Omental fat pad (tissue), 4 donors: ENCODE data around the gene DDAH2. TPM values are rescaled to one million over a fixed set of nuclear protein-coding genes. Genes with fewer than 3 reads are reported as not detected.
A peak's percentile ranks its signal among the peaks of the same experiment; 100 is the strongest.

ENCODE experiments used
- ATAC-seq: fragments of 150-250 bp; one replicate; pipeline ENCODE4 v1.9.1; 2016; ENCODE audit warnings: mild to moderate bottlenecking, moderate library complexity; ENCODE audit not compliant: low FRiP score
- DNase-seq: peaks from one replicate; pipeline ENCODE4 v3.0.0-alpha.2; 2019; ENCODE audit warnings: low spot score
- CTCF ChIP-seq, 3 donors: fragments of 450-650 bp; IDR thresholded peaks; one replicate each; pipeline ENCODE4 v1.5.1; 2016 to 2017; ENCODE audit warnings: antibody characterized with exemption in 3 of 3, mild to moderate bottlenecking in 3 of 3, moderate library complexity in 2 of 3
- total RNA-seq, 4 donors: library from RNA; depleted of rRNA; stranded (reverse); fragments of >200 nt; gene quantifications; one replicate each; pipeline ENCODE4 v1.1.0, GENCODE V29; 2016

The DDAH2 gene
- total RNA-seq, 4 donors from 2014 or later, result 103 to 148 (median 115) TPM

DNA sequence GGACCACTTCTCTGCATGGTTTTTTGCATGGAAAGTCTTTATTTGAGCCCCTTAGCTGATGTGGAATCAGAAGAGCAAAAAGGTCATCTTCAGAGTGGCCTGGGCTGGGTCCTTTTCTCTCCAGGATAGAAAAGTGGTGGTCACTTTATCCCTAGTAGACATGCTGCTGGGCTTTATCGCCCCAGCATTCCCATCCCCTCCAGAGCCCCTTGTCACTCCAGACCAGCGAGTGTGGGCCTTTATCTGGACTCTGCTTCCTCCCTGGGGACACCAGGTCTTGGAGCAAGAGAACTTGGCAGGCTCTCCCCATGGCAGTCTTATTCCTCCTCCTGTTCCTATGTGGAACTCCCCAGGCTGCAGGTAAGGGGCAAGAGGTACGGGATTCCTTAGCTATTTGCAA, 22.5 kb downstream of the DDAH2 start, which contains the start of gene LY6G6F:
LY6G6F (plus strand) TSS at position 268 of the 400 bp plus-strand sequence; CDS start at position 309, 41 bp downstream.
- ATAC-seq, result no peak
- DNase-seq, result no peak
- TF ChIP-seq CTCF (IDR thresholded peaks at IDR 0.05), result no peak

DNA sequence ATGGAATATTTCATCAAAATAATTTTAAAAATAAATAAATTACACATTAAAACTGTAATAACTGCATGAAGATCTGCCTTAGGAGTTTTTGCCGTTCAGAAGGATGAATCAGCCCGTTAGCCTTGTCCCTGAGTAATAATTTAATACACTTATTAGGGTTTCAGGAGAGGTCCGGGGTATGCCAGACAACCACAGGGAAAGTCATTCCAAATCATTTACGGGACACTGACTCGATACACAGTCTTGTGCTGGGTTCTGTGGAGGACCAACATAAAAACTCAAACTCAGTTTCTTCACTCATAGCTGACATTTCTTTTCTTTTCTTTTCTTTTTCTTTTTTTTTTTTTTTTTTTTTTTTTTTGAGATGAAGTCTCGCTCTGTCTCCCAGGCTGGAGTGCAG, 23.2 kb downstream of the DDAH2 start:
- ATAC-seq, result no peak

GRCh38 chr6:31702819-31703716, 26.0 kb downstream of the DDAH2 start, which contains the start of gene ABHD16A:
TSS of gene ABHD16A (minus strand) at chr6:31703324. CDS start at chr6:31703281, 43 bp downstream.
- ATAC-seq (peak; percentile 97), DNase-seq (peak; percentile 96)
- no peak for TF ChIP-seq CTCF (IDR thresholded peaks at IDR 0.05)

More for the DNA sequence above, 23.2 kb downstream of the DDAH2 start:
- no peak for TF ChIP-seq CTCF (IDR thresholded peaks at IDR 0.05)
- DNase-seq, result no peak

DNA sequence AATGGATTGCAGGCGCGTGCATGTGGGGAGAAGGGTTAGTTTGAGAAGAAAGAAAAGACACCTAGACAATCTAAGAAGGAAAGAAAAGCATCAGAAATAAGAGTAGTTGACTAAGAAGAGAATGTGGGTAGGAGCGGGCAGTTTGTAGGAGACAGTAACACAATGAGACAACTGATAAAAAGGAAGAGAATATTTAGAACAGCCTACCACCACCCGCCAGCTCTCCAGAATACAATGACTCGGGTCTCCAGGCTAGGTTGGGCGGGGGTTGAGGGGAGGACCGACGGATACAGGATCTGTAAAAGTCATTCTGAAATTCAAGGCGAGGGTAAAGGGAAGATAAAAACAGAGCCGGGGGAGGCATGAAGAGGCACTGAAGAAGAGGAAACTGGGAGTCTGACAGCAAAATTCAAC, 26.7 kb downstream of the DDAH2 start:
- ATAC-seq, result no peak
- no peak for TF ChIP-seq CTCF (IDR thresholded peaks at IDR 0.05)
- no peak for DNase-seq

DNA sequence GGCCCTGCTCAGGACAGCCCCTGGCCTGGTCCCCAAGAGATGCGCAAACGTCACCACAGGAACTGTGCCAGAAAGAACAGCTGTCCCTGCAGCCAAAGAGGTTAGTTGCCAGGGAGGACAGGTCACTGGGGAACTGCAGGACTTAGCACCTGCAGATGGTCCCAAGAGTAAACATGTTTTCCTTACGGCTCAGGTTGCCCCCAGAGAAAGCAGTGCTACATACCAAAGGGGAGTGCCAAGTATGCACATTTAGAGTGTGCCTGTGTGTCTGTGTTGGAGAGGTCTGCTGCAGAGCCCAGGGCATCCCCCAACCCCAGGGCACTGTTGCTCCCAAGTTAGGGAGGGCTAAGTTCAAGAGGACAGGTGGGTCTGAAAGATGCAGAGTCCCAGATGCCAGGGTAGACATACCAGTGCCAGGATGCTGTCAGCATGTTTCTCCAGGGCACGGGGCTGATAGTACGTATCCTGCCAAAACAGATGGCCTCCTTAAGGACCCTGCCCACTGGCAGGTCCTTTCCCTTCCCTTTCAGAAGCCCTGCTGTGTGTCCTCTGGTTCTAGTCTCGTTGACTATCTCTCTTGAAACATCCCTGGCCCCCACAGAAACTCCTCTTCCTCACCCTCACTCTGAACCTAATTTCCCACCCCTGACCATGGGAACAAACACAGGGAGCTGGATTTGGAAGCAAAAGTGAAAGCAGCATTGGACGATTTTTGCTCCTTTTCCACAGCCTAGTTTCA, 27.3 kb downstream of the DDAH2 start:
- ATAC-seq, result no peak
- TF ChIP-seq CTCF (IDR thresholded peaks at IDR 0.05), result no peak
- DNase-seq, result no peak

- no peak for ATAC-seq
- DNase-seq, result no peak
- TF ChIP-seq CTCF (IDR thresholded peaks at IDR 0.05), result no peak
These were observed 28.2 kb downstream of the DDAH2 start for GRCh38 chr6:31700740-31701401.
